Measurements from ENCODE around the gene SPDYC.

SPDYC gene

DNA sequence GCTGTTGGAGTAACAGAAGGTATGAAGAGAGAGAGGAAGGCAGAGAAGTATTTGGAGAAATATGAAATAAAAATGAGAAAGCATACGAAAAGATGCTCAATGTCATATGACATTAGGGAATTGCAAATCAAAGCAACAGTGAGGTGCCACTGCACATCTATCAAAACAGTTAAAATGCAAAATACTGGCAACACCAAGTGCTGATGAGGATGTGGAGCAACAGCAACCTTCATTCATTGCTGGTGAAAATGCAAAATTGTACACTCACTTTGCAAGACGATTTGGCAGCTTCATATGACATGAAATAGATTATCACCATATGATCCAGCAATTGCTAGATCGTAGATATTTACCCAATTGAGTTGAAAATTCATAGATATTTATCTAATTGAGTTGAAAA is 9.4 kb upstream of the SPDYC start:
- Histone ChIP-seq H4K20me1 (ENCODE audit: insufficient read depth, low read length) (no peaks in the 10 kb centered on the region), H3K9me3 (replicated peaks; ENCODE audit: insufficient read depth, low read length) (no peaks in the 10 kb centered on the region), H2AFZ (ENCODE audit: low read length) (no peak overlapping the region), H3K36me3 (replicated peaks; ENCODE audit: insufficient read depth, low read length) (no peaks in the 10 kb centered on the region), H3F3A (ENCODE audit: insufficient read depth, low read length) (no peaks in the 10 kb centered on the region), H3K4me3 (ENCODE audit: low read length) (no peak overlapping the region), H3K4me2 (ENCODE audit: low read depth, low read length) (no peak overlapping the region), H3K4me1 (ENCODE audit: low read length) (0 out of 2 replicates have a peak, but pooled peaks cover 9% of the 10 kb centered on the region), H3K79me2 (ENCODE audit: low read length) (no peaks in the 10 kb centered on the region), H3K9me2 (replicated peaks; ENCODE audit: insufficient read depth, low read length) (no peaks in the 10 kb centered on the region), H3K27ac (ENCODE audit: low read length) (no peak overlapping the region), H3K27me3 (replicated peaks; ENCODE audit: insufficient read depth, low read length) (no peaks in the 10 kb centered on the region), H3K9ac (ENCODE audit: low read length) (no peak overlapping the region)
- no peak for TF ChIP-seq EZH2 (optimal IDR thresholded peaks at IDR 0.05; ENCODE audit: low read depth, low read length)
- TF ChIP-seq, protein P1, sequence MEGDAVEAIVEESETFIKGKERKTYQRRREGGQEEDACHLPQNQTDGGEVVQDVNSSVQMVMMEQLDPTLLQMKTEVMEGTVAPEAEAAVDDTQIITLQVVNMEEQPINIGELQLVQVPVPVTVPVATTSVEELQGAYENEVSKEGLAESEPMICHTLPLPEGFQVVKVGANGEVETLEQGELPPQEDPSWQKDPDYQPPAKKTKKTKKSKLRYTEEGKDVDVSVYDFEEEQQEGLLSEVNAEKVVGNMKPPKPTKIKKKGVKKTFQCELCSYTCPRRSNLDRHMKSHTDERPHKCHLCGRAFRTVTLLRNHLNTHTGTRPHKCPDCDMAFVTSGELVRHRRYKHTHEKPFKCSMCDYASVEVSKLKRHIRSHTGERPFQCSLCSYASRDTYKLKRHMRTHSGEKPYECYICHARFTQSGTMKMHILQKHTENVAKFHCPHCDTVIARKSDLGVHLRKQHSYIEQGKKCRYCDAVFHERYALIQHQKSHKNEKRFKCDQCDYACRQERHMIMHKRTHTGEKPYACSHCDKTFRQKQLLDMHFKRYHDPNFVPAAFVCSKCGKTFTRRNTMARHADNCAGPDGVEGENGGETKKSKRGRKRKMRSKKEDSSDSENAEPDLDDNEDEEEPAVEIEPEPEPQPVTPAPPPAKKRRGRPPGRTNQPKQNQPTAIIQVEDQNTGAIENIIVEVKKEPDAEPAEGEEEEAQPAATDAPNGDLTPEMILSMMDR (IDR thresholded peaks at IDR 0.05; ENCODE audit: low read length) = no peak
- TF ChIP-seq EZH2phosphoT487 (IDR thresholded peaks at IDR 0.05; ENCODE audit: low read length) = no peak
- DNase-seq = no peak

DNA sequence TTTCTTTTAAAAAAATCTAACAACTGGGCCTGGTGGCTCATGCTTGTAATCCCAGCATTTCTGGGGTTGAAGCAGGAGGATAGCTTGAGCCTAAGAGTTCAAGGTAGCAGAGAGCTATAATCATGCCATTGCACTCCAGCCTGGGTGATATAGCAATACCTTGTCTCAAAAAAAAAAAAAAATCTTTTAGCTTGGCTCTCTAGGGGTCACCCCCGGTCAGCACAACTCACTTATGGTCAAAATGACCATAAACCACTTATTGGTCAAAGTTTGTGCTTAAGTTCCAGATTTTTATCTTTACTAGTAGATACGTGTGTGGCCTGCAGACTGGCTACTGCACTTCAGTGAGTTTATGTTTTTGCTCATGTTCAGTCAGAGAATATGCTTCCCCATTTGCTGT is 6.3 kb upstream of the SPDYC start:
- Histone ChIP-seq H3K4me2 (ENCODE audit: low read depth, low read length) (no peak overlapping the region), H3K27me3 (replicated peaks; ENCODE audit: insufficient read depth, low read length) (no peaks in the 10 kb centered on the region), H3F3A (ENCODE audit: insufficient read depth, low read length) (no peaks in the 10 kb centered on the region), H4K20me1 (ENCODE audit: insufficient read depth, low read length) (no peaks in the 10 kb centered on the region), H3K9me3 (replicated peaks; ENCODE audit: insufficient read depth, low read length) (no peaks in the 10 kb centered on the region), H3K36me3 (replicated peaks; ENCODE audit: insufficient read depth, low read length) (no peaks in the 10 kb centered on the region), H3K79me2 (ENCODE audit: low read length) (no peaks in the 10 kb centered on the region), H3K4me3 (ENCODE audit: low read length) (no peak overlapping the region), H2AFZ (ENCODE audit: low read length) (no peak overlapping the region), H3K9me2 (replicated peaks; ENCODE audit: insufficient read depth, low read length) (no peaks in the 10 kb centered on the region), H3K27ac (ENCODE audit: low read length) (no peak overlapping the region), H3K9ac (ENCODE audit: low read length) (no peak overlapping the region), H3K4me1 (ENCODE audit: low read length) (0 out of 2 replicates have a peak, but pooled peaks cover 8% of the 10 kb centered on the region)
- no peak for DNase-seq
- TF ChIP-seq, protein P1 (IDR thresholded peaks at IDR 0.05; ENCODE audit: low read length) = no peak
- no peak for TF ChIP-seq EZH2 (optimal IDR thresholded peaks at IDR 0.05; ENCODE audit: low read depth, low read length)
- no peak for TF ChIP-seq EZH2phosphoT487 (IDR thresholded peaks at IDR 0.05; ENCODE audit: low read length)

DNA sequence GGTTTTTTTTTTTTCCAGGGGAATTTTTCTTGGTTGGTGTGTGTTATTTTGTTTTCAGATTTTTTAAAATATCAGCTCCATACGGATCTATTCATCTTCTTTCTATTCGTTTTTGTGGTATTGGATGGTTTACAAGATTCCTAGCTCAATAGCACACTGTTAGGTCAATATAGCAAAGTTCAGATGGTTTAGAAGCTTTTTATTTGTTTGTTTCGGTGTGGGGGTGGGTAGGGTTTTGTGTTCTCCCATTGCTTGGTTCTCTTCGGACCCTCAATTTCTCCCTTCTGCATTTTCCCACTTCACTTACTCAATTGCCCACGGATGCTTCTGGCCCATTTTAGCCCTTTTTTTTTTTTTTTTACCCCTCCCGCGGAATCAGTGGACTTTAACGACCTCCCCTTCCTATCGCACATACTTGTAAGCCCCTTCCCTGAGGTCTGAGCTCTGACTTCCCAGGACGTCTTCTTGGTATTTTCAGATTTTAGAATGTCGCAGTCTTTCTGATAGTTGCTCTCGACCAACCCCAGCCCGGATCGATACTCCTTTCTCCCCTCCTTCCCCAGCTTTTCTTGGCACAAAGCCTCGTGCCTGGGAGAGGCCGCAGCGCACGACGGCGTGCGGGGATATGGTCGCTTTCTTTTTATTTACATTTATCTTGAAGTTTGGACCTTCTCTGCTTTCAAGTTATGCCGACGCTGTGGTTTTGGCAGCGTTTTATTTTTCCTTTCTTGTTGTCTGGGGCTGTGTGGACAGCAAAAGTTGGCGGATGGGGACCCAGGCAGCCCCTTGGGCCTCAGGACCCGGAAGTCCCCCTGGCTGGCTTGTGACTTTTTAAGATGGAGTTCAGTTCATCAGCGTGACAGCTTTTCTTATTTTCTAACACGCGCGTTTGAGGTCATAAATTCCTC is 4.4 kb upstream of the SPDYC start:
- H3K27ac ChIP-seq (ENCODE audit: low read length) = no peak overlapping the region
- no peak overlapping the region for H3K9ac ChIP-seq (ENCODE audit: low read length)
- TF ChIP-seq, protein P1 (IDR thresholded peaks at IDR 0.05; ENCODE audit: low read length) = no peak
- TF ChIP-seq EZH2 (optimal IDR thresholded peaks at IDR 0.05; ENCODE audit: low read depth, low read length) (no peak), EZH2phosphoT487 (IDR thresholded peaks at IDR 0.05; ENCODE audit: low read length) (no peak)
- no peaks in the 10 kb centered on the region for H3K79me2 ChIP-seq (ENCODE audit: low read length)
- H3K4me1 ChIP-seq (ENCODE audit: low read length) = no peaks in the 10 kb centered on the region
- H3F3A ChIP-seq (ENCODE audit: insufficient read depth, low read length) = no peaks in the 10 kb centered on the region
- no peak for DNase-seq
- no peaks in the 10 kb centered on the region for H3K9me3 ChIP-seq (replicated peaks; ENCODE audit: insufficient read depth, low read length)
- H3K9me2 ChIP-seq (replicated peaks; ENCODE audit: insufficient read depth, low read length) = no peaks in the 10 kb centered on the region
- H2AFZ ChIP-seq (ENCODE audit: low read length) = no peak overlapping the region
- no peaks in the 10 kb centered on the region for H3K36me3 ChIP-seq (replicated peaks; ENCODE audit: insufficient read depth, low read length)
- H3K4me2 ChIP-seq (ENCODE audit: low read depth, low read length) = no peak overlapping the region
- no peaks in the 10 kb centered on the region for H3K27me3 ChIP-seq (replicated peaks; ENCODE audit: insufficient read depth, low read length)
- no peak overlapping the region for H3K4me3 ChIP-seq (ENCODE audit: low read length)
- H4K20me1 ChIP-seq (ENCODE audit: insufficient read depth, low read length) = no peaks in the 10 kb centered on the region

Data from MM.1S (cell line).